Uterus (tissue), 2 donors: ENCODE results near the gene OR8S1.

Experiments
- CTCF ChIP-seq, 4 experiments: fragments of 200-600 bp in 2 of 4; fragments of 450-650 bp in 2 of 4; sonication (generic) in 2 of 4; IDR thresholded peaks; one replicate each; pipeline ENCODE4 v1.5.1; 2016 to 2019; ENCODE audit warnings: antibody characterized with exemption in 4 of 4, mild to moderate bottlenecking in 2 of 4, moderate library complexity in 1 of 4
- POLR2A ChIP-seq, 2 donors: fragments of 450-650 bp; IDR thresholded peaks; one replicate each; pipeline ENCODE4 v1.6.1; 2016; ENCODE audit warnings: antibody characterized with exemption in 2 of 2, mild to moderate bottlenecking in 1 of 2, moderate library complexity in 1 of 2

- TF ChIP-seq CTCF (IDR thresholded peaks at IDR 0.05): no peak
- no peak for TF ChIP-seq POLR2A (IDR thresholded peaks at IDR 0.05)
Observed at GRCh38 chr12:48482198-48482597, 43.2 kb upstream of the OR8S1 start, which contains the start of gene C12orf54.
